GM19099 (cell line): ENCODE data around the gene WDR27.

ENCODE experiments used
- POLR2A ChIP-seq: IDR thresholded peaks from 3 replicates; pipeline ENCODE4 v1.6.1; 2011; ENCODE audit warnings: low read depth; ENCODE audit not compliant: insufficient read length; ENCODE audit errors: extremely low read depth

WDR27 gene

DNA sequence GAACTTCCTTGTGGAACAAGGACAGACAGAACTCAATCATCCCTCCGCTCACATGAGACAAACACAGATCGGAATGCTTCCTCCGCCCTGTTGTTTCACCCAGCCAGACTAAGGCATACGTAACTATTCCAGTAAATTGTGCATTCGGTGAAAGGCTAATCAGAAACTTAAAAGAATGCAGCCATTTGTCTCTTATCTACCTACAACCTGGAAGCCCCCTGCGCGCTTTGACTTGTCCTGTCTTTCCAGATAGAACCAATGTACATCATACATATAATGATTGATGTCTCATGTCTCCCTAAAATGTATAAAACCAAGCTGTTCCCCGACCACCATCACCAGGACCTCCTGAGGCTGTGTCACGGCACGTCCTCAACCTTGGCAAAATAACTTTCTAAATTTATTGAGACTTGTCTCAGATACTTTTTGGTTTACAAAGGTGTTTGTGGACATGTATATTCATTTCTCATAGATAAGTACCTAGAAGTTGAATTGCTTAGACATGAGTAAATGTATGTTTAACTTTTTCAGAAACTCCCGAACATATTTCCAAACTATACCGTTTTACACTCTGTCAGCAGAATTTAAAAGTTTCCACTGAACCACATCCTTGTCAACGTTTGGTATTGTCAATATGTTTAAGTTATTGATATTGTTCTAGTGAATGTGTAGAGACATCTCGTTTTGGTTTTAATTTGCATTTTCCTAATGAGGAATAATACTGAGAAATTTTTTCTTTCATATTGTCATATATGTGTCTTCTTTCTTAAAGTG lies 250.6 kb downstream of the WDR27 start:
- TF ChIP-seq POLR2A: no peak

GRCh38 chr6:169450097-169450496 lies 251.7 kb downstream of the WDR27 start:
- no peak for TF ChIP-seq POLR2A

- TF ChIP-seq POLR2A: no peak
Measured at GRCh38 chr6:169449221-169449620, 252.6 kb downstream of the WDR27 start.

DNA sequence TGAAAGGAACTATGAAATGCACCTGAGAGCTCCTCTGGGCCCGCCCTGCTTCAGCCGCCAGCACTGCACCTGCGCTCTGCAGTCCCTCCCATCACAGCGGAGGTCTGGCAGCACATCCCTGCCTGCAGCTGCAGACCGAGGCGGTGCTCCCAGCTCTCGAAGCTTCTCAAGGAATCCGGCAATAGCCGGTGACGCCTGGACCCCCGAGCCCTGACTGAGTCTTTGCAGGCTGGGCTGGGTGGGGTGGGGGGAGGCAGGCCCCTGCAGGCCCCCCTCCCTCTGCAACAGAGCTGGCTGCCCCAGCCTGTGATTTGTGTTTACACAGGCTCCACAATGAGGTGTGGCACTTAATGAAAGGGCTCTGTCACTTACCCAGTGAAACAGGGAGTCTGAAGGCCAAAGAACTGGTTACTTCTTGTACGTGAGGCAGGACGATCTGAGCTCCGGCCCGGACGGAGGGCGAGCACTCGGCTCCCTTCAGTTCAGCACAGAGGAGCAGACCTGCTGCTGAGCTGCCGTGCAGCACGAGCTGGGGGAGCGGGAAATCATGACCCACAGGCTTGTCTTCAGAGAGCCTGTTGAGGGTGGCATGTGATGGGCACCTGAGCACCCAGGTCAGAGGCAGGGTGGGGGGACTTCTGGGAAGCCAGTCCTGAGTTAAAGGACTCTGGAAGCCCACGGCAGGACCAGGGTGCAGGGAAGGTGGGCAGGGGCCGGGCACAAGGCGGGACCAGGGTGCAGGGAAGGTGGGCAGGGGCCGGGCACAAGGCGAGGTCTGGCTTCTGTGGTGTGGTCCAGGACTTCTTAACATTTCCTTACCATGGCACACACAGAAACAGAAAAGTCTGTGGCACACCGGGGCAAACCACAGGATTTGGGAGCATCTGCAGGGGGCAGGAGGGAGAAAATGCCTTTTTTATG lies 255.9 kb downstream of the WDR27 start:
- no peak for TF ChIP-seq POLR2A

DNA sequence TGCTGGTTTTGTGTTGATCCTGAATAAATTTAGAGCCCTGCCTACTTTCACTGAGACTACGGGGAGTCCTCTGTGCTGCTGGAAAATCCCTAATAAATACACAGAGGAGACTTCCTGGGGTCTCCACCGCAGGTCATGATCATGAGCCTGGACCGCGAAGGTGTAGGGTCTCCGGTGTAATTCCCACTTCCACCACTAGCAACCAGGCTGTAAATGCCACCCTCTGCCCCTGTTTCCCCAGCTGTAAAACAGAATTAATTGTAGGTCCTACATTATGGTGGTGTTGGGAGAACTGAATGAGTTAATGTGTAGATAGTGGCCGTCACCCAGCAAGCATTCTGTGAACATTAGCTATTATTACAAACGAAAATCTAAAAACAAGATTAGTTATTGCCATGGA lies 256.6 kb downstream of the WDR27 start:
- no peak for TF ChIP-seq POLR2A

DNA sequence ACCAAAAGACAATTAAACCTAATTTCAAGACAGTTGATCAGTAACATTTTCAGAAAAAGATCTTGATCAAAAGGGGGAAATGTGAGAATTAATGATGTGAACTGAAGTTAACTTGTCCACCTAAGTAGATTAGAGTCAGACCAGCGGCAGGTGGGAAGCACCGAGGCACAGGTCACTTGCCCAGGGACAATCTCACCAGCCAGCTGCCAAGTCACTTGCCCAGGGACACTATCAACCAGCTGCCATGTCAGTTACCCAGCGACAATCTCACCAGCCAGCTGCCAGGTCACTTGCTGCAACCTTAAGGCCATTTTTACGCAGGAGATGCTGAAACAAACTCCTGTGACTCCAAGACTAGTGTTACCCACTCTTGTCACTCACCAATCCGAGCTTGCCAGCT lies 260.5 kb downstream of the WDR27 start:
- TF ChIP-seq POLR2A: no peak

- TF ChIP-seq POLR2A: no peak
Measured at GRCh38 chr6:169439710-169440109, 262.1 kb downstream of the WDR27 start.

- TF ChIP-seq POLR2A: no peak
Measured at GRCh38 chr6:169429001-169429400, 272.8 kb downstream of the WDR27 start.

GRCh38 chr6:169428532-169428931 lies 273.3 kb downstream of the WDR27 start:
- TF ChIP-seq POLR2A: no peak

- TF ChIP-seq POLR2A: no peak
Measured at GRCh38 chr6:169427856-169428255, 274.0 kb downstream of the WDR27 start.

GRCh38 chr6:169426611-169427010 lies 275.2 kb downstream of the WDR27 start:
- no peak for TF ChIP-seq POLR2A

DNA sequence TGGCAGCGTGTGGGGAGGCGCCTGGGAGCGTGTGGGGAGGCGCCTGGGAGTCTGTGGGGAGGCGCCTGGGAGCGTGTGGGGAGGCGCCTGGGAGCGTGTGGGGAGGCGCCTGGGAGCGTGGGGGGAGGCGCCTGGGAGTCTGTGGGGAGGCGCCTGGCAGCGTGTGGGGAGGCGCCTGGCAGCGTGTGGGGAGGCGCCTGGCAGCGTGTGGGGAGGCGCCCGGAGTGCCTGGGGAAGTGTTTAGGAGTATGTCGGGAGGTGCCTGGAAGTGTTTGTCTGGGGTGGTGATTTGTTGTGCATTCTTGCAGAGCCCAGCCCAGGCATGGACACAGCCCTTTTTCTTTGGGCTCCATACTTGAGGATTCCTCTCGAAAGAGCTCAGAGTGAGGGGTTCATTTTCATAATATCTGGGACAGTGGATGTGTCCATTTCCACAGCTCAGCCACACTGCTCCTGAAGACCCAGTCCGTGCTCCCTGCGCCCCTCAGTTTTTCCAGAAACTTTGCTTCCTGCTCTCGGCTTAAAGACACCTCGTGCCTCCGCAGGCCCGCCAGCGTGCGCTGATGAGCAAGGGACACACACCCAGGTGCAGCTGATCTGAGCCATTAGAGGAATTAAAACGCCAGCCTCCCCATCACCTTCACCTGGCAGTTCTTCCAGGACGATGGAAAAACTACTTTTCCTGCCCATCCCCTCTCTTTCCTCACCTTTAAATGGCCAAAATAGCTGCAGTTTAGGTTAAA lies 276.0 kb downstream of the WDR27 start:
- no peak for TF ChIP-seq POLR2A

DNA sequence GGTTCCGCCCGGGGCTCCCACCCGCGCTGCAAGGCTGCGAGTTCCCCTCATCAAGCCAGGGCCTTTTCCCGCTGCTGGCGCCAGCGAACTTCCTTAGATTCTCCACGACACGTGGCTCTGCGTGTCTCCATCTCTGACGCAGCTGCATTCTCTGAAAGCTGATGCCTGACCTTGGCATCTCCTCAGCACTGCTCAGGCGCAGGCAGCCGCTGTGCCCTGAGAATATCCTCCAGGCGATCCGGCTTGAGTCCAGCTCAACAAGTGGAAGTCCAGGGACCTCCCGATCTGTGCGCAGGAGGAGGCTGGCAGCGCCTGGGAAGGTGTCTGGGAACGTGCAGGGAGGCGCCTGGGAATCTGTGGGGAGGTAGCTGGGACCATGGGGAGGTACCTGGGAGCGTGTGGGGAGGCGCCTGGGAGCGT lies 277.0 kb downstream of the WDR27 start:
- no peak for TF ChIP-seq POLR2A

DNA sequence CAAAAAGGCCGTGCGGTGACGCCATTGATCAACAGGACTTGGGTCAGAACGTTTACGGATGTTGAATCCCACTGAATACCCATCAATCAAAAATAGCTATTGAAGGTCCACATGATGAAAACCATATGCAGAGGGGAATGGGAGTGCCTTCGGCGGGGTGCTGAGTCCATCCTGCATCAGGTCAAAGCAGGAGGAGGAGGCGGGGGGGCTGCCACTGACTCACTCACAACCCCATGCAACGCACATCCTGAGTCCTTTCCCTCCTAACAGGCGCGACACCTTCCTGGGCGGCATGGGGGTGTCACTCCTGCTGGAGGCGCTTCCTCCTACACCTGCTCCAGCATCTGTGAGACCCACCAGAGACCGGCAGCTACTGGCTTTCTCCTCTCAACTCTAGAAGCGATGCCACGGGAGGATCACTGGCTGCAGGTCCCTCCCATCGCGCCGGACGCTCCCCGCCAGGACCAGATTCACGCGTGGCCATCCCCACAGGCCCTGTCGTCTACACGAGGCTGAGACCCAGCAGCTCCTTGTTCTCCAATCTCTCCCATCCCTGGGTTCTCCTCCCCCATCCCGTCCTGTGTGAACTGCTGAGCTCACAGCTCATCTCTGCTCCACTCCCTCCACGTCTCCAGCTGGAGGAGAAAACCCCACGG lies 277.6 kb downstream of the WDR27 start:
- no peak for TF ChIP-seq POLR2A
